B cell (primary cell): ENCODE data around the gene PPP3CA. TPM values are rescaled to one million over a fixed set of nuclear protein-coding genes. Genes with fewer than 3 reads are reported as not detected.

Source experiments
- ATAC-seq: fragments of 200-7000 bp; cut with Tn5 transposase; one replicate; pipeline ENCODE4 v1.10.0; 2021; ENCODE audit warnings: low read depth, mild to moderate bottlenecking, moderate number of reproducible peaks, moderate library complexity
- CTCF ChIA-PET: fragments of 350-600 bp; sonication (Branson Sonifier 250); formaldehyde crosslinking; loops from one replicate; lab custom pipeline; 2021; ENCODE audit warnings: antibody characterized with exemption, inconsistent platforms; lab: Charles Lee
- POLR2A ChIA-PET: fragments of 350-600 bp; sonication (Branson Sonifier 250); formaldehyde crosslinking; loops from one replicate; lab custom pipeline; 2021; ENCODE audit warnings: antibody characterized with exemption; lab: Charles Lee
- DNase-seq: peaks from one replicate; pipeline ENCODE4 v3.0.0; 2013
- H2AFZ ChIP-seq: 2 replicates; pipeline ENCODE4 v1.6.1; 2012; ENCODE audit warnings: mild to moderate bottlenecking, low read depth, low read length; ENCODE audit not compliant: insufficient read depth, poor library complexity, severe bottlenecking
- H3K27ac ChIP-seq, 2 donors: 1 replicate in 1 of 2; 2 replicates in 1 of 2; pipeline ENCODE4 v1.5.1; 2012 to 2013; ENCODE audit warnings: low read length in 2 of 2, mild to moderate bottlenecking in 2 of 2, moderate library complexity in 1 of 2
- H3K27me3 ChIP-seq, 4 experiments: fragments of 200-600 bp in 1 of 4; sonication (generic) in 1 of 4; replicated peaks in 1 of 4; 1 replicate in 2 of 4; 2 replicates in 2 of 4; pipeline versions ENCODE4 v1.6.1 to v1.7.0; 2013 to 2016; ENCODE audit warnings: low read length in 3 of 4, mild to moderate bottlenecking in 2 of 4, mixed read lengths in 1 of 4, moderate library complexity in 1 of 4; ENCODE audit not compliant: insufficient read depth in 4 of 4, control insufficient read depth in 3 of 4; ENCODE audit errors: control extremely low read depth in 1 of 4
- H3K36me3 ChIP-seq, 2 experiments: replicated peaks in 1 of 2; 1 replicate in 1 of 2; 2 replicates in 1 of 2; pipeline versions ENCODE4 v1.6.1 to v1.7.1; 2013; ENCODE audit warnings: low read length in 1 of 2; ENCODE audit not compliant: insufficient read depth in 2 of 2, control insufficient read depth in 1 of 2; ENCODE audit errors: control extremely low read depth in 1 of 2, extremely low read depth in 1 of 2
- H3K4me1 ChIP-seq, 2 donors: fragments of 200-600 bp in 1 of 2; sonication (generic) in 1 of 2; 1 replicate in 1 of 2; 2 replicates in 1 of 2; pipeline versions ENCODE4 v1.5.1 to v1.6.1; 2013 to 2017; ENCODE audit warnings: low read length in 2 of 2; ENCODE audit not compliant: control insufficient read depth in 2 of 2, insufficient read depth in 2 of 2
- H3K4me2 ChIP-seq: replicated peaks from 2 replicates; pipeline ENCODE3; 2012; ENCODE audit warnings: mild to moderate bottlenecking, low read depth, low read length; ENCODE audit not compliant: poor library complexity, severe bottlenecking
- H3K4me3 ChIP-seq, 5 experiments: fragments of 200-600 bp in 1 of 5; sonication (generic) in 1 of 5; 1 replicate in 3 of 5; 2 replicates in 2 of 5; pipeline versions ENCODE4 v1.5.1 to v1.7.0; 2011 to 2016; ENCODE audit warnings: low read length in 4 of 5, mild to moderate bottlenecking in 4 of 5, low read depth in 2 of 5, control low read depth in 1 of 5, moderate library complexity in 1 of 5; ENCODE audit not compliant: insufficient read depth in 1 of 5; ENCODE audit errors: control extremely low read depth in 1 of 5, extremely low read depth in 1 of 5
- H3K79me2 ChIP-seq: fragments of 200-600 bp; sonication (generic); one replicate; pipeline ENCODE4 v1.6.0; 2016; ENCODE audit warnings: low read length; ENCODE audit not compliant: control insufficient read depth, insufficient read depth
- H3K9ac ChIP-seq: fragments of 200-600 bp; sonication (generic); 2 replicates; pipeline ENCODE4 v1.6.1; 2017; ENCODE audit warnings: mild to moderate bottlenecking, low read length, moderate library complexity
- H3K9me3 ChIP-seq, 3 donors: one replicate each; pipeline versions ENCODE4 v1.6.1 to v1.7.1; 2013; ENCODE audit warnings: low read length in 2 of 3; ENCODE audit not compliant: control insufficient read depth in 2 of 3, insufficient read depth in 1 of 3; ENCODE audit errors: control extremely low read depth in 1 of 3
- H4K20me1 ChIP-seq: 2 replicates; pipeline ENCODE4 v1.6.0; 2012; ENCODE audit warnings: mild to moderate bottlenecking, low read length; ENCODE audit not compliant: insufficient read depth, control insufficient read depth, poor library complexity, severe bottlenecking
- H3K27ac Mint-ChIP-seq: one replicate; pipeline ENCODE4 v1.8.0; 2021; ENCODE audit warnings: mixed read lengths
- H3K27me3 Mint-ChIP-seq: one replicate; pipeline ENCODE4 v1.8.0; 2021; ENCODE audit warnings: mixed read lengths
- H3K4me1 Mint-ChIP-seq: one replicate; pipeline ENCODE4 v1.8.0; 2021; ENCODE audit warnings: mixed read lengths
- H3K4me3 Mint-ChIP-seq: one replicate; pipeline ENCODE4 v1.8.0; 2021; ENCODE audit warnings: mixed read lengths
- H3K9me3 Mint-ChIP-seq: one replicate; pipeline ENCODE4 v1.8.0; 2022; ENCODE audit warnings: mixed read lengths; ENCODE audit not compliant: insufficient read depth
- EZH2 ChIP-seq: IDR thresholded peaks from 2 replicates; pipeline ENCODE4 v1.6.1; 2012; ENCODE audit warnings: borderline replicate concordance, low read depth, mild to moderate bottlenecking, moderate library complexity, low read length; ENCODE audit not compliant: insufficient read depth, poor library complexity, severe bottlenecking
- WGBS: methylation state at CpG from one replicate; pipeline ENCODE4 v1.1.5; 2013; ENCODE audit warnings: missing lambda C conversion rate; ENCODE audit not compliant: insufficient coverage; 5-methylcytosine and 5-hydroxymethylcytosine counted together
- intact Hi-C: fragments of 100-400 bp; cut with micrococcal nuclease; formaldehyde crosslinking; loops from one replicate; pipeline ENCODE4 v1.10.0; 2022
- polyA plus RNA-seq: library from polyadenylated mRNA; depleted of rRNA; stranded (reverse); fragments of >200 nt; gene quantifications from 2 replicates; pipeline ENCODE4 v1.2.3, GENCODE V29; 2012
- total RNA-seq, 2 donors: library from RNA; stranded (reverse); fragments of 120-200 nt in 1 of 2; gene quantifications; 1 replicate in 1 of 2; 2 replicates in 1 of 2; pipeline versions ENCODE4 v1.2.3 to v1.2.4, GENCODE V29; 2013 to 2022
- TF ChIP-seq, protein P1 (sequence below): fragments of 200-600 bp; IDR thresholded peaks from one replicate; pipeline ENCODE4 v1.8.0; 2022; ENCODE audit warnings: antibody characterized with exemption, mild to moderate bottlenecking

The PPP3CA gene
- total and polyA plus RNA-seq, 2 donors (not counting 1 experiment from before 2014, with no cell fraction given) = 14.3 to 85.1 TPM

DNA sequence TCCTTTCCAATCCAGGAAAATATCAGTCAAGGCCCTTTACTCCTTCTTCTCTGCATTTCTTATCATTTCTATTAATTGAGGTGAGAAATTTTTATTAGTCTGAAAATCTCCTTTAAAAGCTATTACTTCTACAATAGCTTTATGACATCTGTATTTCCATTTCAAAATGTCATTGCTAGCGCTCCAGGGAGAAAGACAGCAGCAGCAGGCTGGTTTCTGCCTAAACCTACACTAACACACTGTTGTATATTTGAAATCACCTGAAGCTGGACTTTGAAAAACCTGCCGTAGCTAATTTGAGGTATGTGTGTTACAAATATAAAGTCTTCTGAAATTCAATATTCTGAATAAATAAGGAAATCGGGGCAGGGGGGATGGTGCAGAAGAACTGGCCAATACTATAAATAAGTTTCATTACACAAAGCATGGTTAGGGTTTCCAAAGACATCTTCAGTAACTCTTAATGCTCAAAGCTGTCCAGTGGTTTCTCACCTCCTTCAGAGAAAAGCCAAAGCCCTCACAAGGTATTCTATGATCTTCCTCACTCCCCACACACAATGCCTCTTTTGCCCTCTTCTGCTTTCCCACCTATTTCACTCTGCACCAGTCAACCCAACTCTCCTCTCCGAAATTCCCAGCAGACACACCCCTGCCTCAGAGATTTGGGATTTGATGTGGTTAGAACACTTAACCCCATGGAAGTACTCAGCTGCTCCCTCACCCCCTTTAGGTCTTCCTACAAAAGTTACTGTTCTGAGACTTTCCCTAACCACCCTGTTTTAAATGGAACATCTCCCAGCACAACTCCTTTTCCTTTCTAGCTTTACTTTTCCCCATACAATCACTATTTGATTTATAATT is 122.7 kb downstream of the PPP3CA start:
- POLR2A ChIA-PET = no interaction called here
- DNase-seq (no peak), ATAC-seq (no peak)
- H3K9ac ChIP-seq = no peak overlapping the region
- no peak overlapping the region for H3K4me3 ChIP-seq
- Mint-ChIP-seq H3K4me3 (no peak overlapping the region), H3K27ac (no peak overlapping the region), H3K9me3 (peaks cover 3% of the 10 kb centered on the region), H3K27me3 (no peaks in the 10 kb centered on the region), H3K4me1 (peaks cover 64% of the 10 kb centered on the region)
- H3K27me3 ChIP-seq = no peaks in the 10 kb centered on the region
- no peak overlapping the region for H3K27ac ChIP-seq
- intact Hi-C loops = no loop called here
- TF ChIP-seq EZH2 = no peak
- TF ChIP-seq, protein P1, sequence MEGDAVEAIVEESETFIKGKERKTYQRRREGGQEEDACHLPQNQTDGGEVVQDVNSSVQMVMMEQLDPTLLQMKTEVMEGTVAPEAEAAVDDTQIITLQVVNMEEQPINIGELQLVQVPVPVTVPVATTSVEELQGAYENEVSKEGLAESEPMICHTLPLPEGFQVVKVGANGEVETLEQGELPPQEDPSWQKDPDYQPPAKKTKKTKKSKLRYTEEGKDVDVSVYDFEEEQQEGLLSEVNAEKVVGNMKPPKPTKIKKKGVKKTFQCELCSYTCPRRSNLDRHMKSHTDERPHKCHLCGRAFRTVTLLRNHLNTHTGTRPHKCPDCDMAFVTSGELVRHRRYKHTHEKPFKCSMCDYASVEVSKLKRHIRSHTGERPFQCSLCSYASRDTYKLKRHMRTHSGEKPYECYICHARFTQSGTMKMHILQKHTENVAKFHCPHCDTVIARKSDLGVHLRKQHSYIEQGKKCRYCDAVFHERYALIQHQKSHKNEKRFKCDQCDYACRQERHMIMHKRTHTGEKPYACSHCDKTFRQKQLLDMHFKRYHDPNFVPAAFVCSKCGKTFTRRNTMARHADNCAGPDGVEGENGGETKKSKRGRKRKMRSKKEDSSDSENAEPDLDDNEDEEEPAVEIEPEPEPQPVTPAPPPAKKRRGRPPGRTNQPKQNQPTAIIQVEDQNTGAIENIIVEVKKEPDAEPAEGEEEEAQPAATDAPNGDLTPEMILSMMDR = no peak
- WGBS = no CpG with 5 or more reads among the region's 4 CpGs
- H3K36me3 ChIP-seq = no peaks in the 10 kb centered on the region
- H3K9me3 ChIP-seq = peaks cover 0 to 3% (median 0%) of the 10 kb centered on the region in 3 donors
- peaks cover 28% of the 10 kb centered on the region for H4K20me1 ChIP-seq
- no peak overlapping the region for H3K4me2 ChIP-seq
- H3K79me2 ChIP-seq = peaks cover 71% of the 10 kb centered on the region
- CTCF ChIA-PET = no interaction called here
- no peaks in the 10 kb centered on the region for H3K4me1 ChIP-seq
- no peak overlapping the region for H2AFZ ChIP-seq

DNA sequence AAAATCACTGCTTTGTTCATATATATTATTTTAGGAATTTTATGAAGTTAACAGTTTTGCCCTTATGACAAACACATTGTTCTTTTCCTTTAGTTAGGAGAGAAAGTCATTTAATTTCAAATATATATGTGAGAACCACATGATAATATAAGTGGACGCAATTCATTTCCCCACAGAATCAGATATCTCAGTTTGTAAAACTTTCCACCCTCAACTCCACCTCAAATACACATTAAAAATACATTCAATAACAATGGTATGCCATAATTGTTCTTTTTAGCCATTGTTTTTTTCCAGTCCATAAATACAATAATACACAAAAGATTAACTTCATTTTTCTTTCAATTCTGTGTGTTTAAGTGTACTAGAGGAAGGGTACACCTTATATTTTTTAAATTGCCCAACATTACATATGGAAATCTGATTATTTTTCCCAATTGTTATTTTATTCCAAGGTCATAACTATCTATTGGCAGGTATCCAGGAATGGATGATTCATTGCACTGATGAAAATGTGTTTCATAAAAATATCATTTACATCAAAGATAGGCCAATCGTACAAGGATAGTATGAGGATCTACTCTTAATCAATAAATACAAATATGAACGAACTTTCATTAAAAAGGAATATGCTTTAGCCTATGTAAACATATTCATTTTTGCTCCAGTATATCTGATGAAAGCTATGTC is 125.0 kb downstream of the PPP3CA start:
- H3K9ac ChIP-seq = no peak overlapping the region
- ATAC-seq (no peak), DNase-seq (no peak)
- H3K4me3 ChIP-seq = no peak overlapping the region
- H3K9me3 ChIP-seq = no peaks in the 10 kb centered on the region
- Mint-ChIP-seq H3K4me1 (peaks cover 73% of the 10 kb centered on the region), H3K4me3 (no peak overlapping the region), H3K9me3 (no peaks in the 10 kb centered on the region), H3K27me3 (no peaks in the 10 kb centered on the region), H3K27ac (no peak overlapping the region)
- no peak overlapping the region for H2AFZ ChIP-seq
- H3K79me2 ChIP-seq = peaks cover 69% of the 10 kb centered on the region
- ChIA-PET POLR2A (no interaction called here), CTCF (no interaction called here)
- H3K27ac ChIP-seq = no peak overlapping the region
- TF ChIP-seq EZH2 = no peak
- TF ChIP-seq, protein P1 = no peak
- intact Hi-C loops = loop anchor here (2.0 kb wide), 1 partner anchor 14 kb away; no protein-coding TSS in a partner anchor
- H3K4me1 ChIP-seq = peaks cover 0 to 8% of the 10 kb centered on the region in 2 donors
- peaks cover 21% of the 10 kb centered on the region for H4K20me1 ChIP-seq
- H3K36me3 ChIP-seq = no peaks in the 10 kb centered on the region
- WGBS = no CpG with 5 or more reads among the region's 3 CpGs
- H3K27me3 ChIP-seq = no peaks in the 10 kb centered on the region
- no peak overlapping the region for H3K4me2 ChIP-seq
